Gastroesophageal sphincter (tissue), 4 donors: Measurements from ENCODE around the gene GAREM1. TPM values are rescaled to one million over a fixed set of nuclear protein-coding genes. Genes with fewer than 3 reads are reported as not detected.
"Not testable (repeated sequence)": the region's sequence is repeated elsewhere in the genome, so short reads cannot be mapped to it uniquely, and the experiment has no call there.

ENCODE experiments used
- ATAC-seq: fragments of 150-250 bp; one replicate; pipeline ENCODE4 v1.9.1; 2016; ENCODE audit warnings: mild to moderate bottlenecking, moderate library complexity
- H3K27ac ChIP-seq, 4 donors: fragments of 200-600 bp; sonication (generic) in 3 of 4; 1 replicate in 3 of 4; 2 replicates in 1 of 4; pipeline ENCODE4 v1.5.1; 2016 to 2019
- H3K27me3 ChIP-seq: fragments of 200-600 bp; sonication (generic); one replicate; pipeline ENCODE4 v1.5.1; 2019
- H3K36me3 ChIP-seq, 2 donors: fragments of 200-600 bp; sonication (generic); one replicate each; pipeline ENCODE4 v1.5.1; 2019; ENCODE audit warnings: control low read depth in 1 of 2
- H3K4me1 ChIP-seq, 3 donors: fragments of 200-600 bp; sonication (generic); 1 replicate in 2 of 3; 2 replicates in 1 of 3; pipeline ENCODE4 v1.5.1; 2016 to 2019; ENCODE audit warnings: control low read depth in 2 of 3
- H3K4me3 ChIP-seq, 2 donors: fragments of 200-600 bp; sonication (generic); one replicate each; pipeline ENCODE4 v1.5.1; 2019; ENCODE audit warnings: mild to moderate bottlenecking in 1 of 2, moderate library complexity in 1 of 2
- H3K9me3 ChIP-seq, 3 donors: fragments of 200-600 bp; sonication (generic); one replicate each; pipeline ENCODE4 v1.5.1; 2017 to 2019; ENCODE audit warnings: control low read depth in 2 of 3
- CTCF ChIP-seq, 4 experiments: fragments of 200-600 bp in 2 of 4; fragments of 450-650 bp in 2 of 4; sonication (generic) in 1 of 4; IDR thresholded peaks; one replicate each; pipeline ENCODE4 v1.5.1; 2017 to 2019; ENCODE audit warnings: antibody characterized with exemption in 4 of 4, mild to moderate bottlenecking in 2 of 4, moderate library complexity in 2 of 4
- EP300 ChIP-seq: sonication (generic); formaldehyde crosslinking; IDR thresholded peaks from one replicate; pipeline ENCODE4 v1.6.1; 2017; ENCODE audit warnings: antibody characterized with exemption, mild to moderate bottlenecking
- POLR2A ChIP-seq, 2 donors: fragments of 450-650 bp; IDR thresholded peaks; one replicate each; pipeline ENCODE4 v1.6.1; 2017; ENCODE audit warnings: antibody characterized with exemption in 2 of 2, mild to moderate bottlenecking in 2 of 2, moderate library complexity in 1 of 2
- POLR2AphosphoS5 ChIP-seq: sonication (generic); formaldehyde crosslinking; IDR thresholded peaks from one replicate; pipeline ENCODE4 v1.6.1; 2017; ENCODE audit warnings: antibody characterized with exemption
- WGBS, 2 donors: methylation state at CpG; one replicate each; pipeline ENCODE4 v1.1.5; 2018; ENCODE audit warnings: low coverage in 1 of 2; 5-methylcytosine and 5-hydroxymethylcytosine counted together
- total RNA-seq, 4 donors: library from RNA; depleted of rRNA; stranded (reverse); fragments of >200 nt; gene quantifications; one replicate each; pipeline ENCODE4 v1.1.0, GENCODE V29; 2016

GAREM1 gene
- total RNA-seq, 4 donors from 2014 or later: 8.2 to 16.6 (median 12.3) TPM

- Histone ChIP-seq H3K27ac (no peak overlapping the region), H3K9me3 (no peaks in the 10 kb centered on the region), H3K36me3 (no peaks in the 10 kb centered on the region), H3K4me1 (no peaks in the 10 kb centered on the region), H3K4me3 (no peak overlapping the region), H3K27me3 (no peaks in the 10 kb centered on the region)
- no peak for ATAC-seq
- TF ChIP-seq EP300: no peak
- TF ChIP-seq CTCF (IDR thresholded peaks at IDR 0.05): no peak
- no peak for TF ChIP-seq POLR2A (IDR thresholded peaks at IDR 0.05)
- no peak for TF ChIP-seq POLR2AphosphoS5
- WGBS, 2 donors: 82 to 100% methylated on average over 1 to 2 of the region's 2 CpGs
Observed at GRCh38 chr18:32242395-32242794, 228.3 kb downstream of the GAREM1 start.

- WGBS, 2 donors: 98 to 100% methylated on average over 1 to 4 of the region's 5 CpGs
Observed at GRCh38 chr18:32238635-32239268, 231.9 kb downstream of the GAREM1 start.

GRCh38 chr18:32237049-32237448, 233.6 kb downstream of the GAREM1 start:
- WGBS, 2 donors: 43 to 83% methylated on average over 3 of the region's 3 CpGs
- Histone ChIP-seq H3K9me3 (no peaks in the 10 kb centered on the region), H3K27me3 (no peaks in the 10 kb centered on the region), H3K4me1 (no peaks in the 10 kb centered on the region), H3K36me3 (no peaks in the 10 kb centered on the region), H3K4me3 (no peak overlapping the region), H3K27ac (no peak overlapping the region)
- TF ChIP-seq POLR2A (IDR thresholded peaks at IDR 0.05) (no peak), EP300 (no peak), POLR2AphosphoS5 (no peak), CTCF (IDR thresholded peaks at IDR 0.05) (no peak)
- ATAC-seq: no peak

More at GRCh38 chr18:32238635-32239268, 231.9 kb downstream of the GAREM1 start:
- Histone ChIP-seq H3K27ac (no peak overlapping the region), H3K9me3 (no peaks in the 10 kb centered on the region), H3K4me3 (no peak overlapping the region), H3K36me3 (no peaks in the 10 kb centered on the region), H3K27me3 (no peaks in the 10 kb centered on the region), H3K4me1 (no peaks in the 10 kb centered on the region)
- TF ChIP-seq POLR2A (IDR thresholded peaks at IDR 0.05) (no peak), CTCF (IDR thresholded peaks at IDR 0.05) (no peak), EP300 (no peak), POLR2AphosphoS5 (no peak)
- ATAC-seq: no peak

GRCh38 chr18:32233348-32233747, 237.3 kb downstream of the GAREM1 start:
- not testable (repeated sequence) for ATAC-seq, H3K4me3 ChIP-seq, H3K27ac ChIP-seq, H3K36me3 ChIP-seq, H3K4me1 ChIP-seq, H3K9me3 ChIP-seq, H3K27me3 ChIP-seq
- WGBS, 2 donors: 92 to 94% methylated on average over 5 to 12 of the region's 15 CpGs

- Histone ChIP-seq H3K9me3 (no peaks in the 10 kb centered on the region), H3K36me3 (no peaks in the 10 kb centered on the region), H3K27ac (no peak overlapping the region), H3K4me1 (no peaks in the 10 kb centered on the region), H3K4me3 (no peak overlapping the region), H3K27me3 (no peaks in the 10 kb centered on the region)
- TF ChIP-seq CTCF (IDR thresholded peaks at IDR 0.05): no peak
- no peak for TF ChIP-seq POLR2AphosphoS5
- ATAC-seq: no peak
- 72 to 90% methylated on average over 2 of the region's 3 CpGs for WGBS, 2 donors
Observed at GRCh38 chr18:32219431-32220018, 251.2 kb downstream of the GAREM1 start.
